ENCODE data around the gene STARD9.

DNA sequence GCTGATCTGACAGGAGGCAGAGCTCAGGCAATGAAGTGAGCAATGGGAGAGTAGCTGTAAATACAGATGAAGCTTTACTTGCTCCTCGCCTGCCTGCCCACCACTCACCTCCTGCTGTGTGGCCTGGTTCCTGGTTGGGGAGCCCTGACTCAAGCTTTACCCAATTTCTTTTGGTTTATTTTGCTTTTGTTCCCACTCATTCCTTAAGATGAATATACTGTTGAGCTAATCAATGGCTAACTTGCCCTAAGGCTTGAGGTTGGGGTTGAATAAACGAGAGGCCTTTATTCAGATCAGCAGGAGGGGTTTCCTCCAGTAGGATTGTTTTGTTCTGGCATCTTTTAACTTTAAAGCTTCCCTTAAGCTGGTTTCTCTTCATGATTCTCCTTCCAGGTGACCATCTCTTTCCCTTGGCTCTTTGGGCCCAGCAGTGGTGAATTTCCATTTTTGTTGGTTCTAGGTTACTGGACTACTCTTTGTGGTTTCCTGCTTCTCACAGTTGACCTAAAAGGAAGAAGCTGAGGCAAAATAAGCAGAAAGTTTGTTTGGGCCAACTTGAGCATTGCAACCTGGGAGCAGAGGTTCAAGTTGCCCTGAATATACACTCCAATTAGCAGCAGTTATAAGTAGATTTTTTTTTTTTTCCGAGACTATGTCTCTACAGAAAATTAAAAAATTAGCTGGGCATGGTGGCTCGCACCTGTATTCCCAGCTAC is 44.4 kb downstream of the STARD9 start:
- TF ChIP-seq CTCF (IDR thresholded peaks at IDR 0.05) (no peak), POLR2A (IDR thresholded peaks at IDR 0.05) (no peak)

Measured in uterus (tissue), 2 donors.